ENCODE measurements around the gene USP6NL. TPM values are rescaled to one million over a fixed set of nuclear protein-coding genes. Genes with fewer than 3 reads are reported as not detected.

USP6NL gene
- polyA plus RNA-seq, 1 donor (not counting 4 experiments of a cell fraction or from before 2014, with no cell fraction given): 8.7 TPM

DNA sequence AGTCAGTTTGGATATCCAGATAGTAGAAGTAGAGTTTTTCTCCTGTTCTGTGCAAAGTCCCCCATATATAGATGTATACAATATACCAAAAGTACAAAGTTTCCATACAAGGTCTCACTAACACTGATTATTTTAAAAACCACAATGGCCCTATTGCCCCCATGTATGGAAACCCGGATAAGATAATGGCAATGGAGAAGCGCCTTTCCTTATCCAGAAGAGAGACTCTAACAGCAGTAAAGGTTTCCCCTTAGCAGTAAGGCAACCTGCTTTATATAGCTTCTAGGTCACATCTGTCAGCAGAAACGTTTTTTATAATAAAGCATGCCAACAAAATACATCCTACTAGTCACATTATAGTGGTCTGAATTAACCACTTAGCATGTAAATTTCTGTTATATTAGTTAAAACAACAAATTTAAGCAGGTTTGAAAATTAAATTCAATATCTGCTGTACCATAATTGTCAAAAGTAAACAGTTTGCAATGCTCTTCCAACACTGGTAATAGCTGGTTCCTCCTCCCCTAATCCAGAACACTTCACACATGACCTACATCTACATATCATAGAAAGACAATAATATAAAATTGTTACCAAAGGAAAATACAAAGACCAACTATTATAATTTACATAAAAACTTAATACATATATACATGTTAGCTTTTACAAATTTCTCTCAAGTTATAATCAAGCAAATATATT lies 22.4 kb downstream of the USP6NL start:
- Histone ChIP-seq H3K79me2 (ENCODE audit: control insufficient read depth, insufficient read depth, low read length) (peaks cover 37% of the 10 kb centered on the region), H3K4me1 (ENCODE audit: control insufficient read depth, extremely low read depth, insufficient read depth, low read length) (peaks cover 13% of the 10 kb centered on the region), H3K9me3 (ENCODE audit: control insufficient read depth, low read depth, low read length) (no peaks in the 10 kb centered on the region), H3K27me3 (ENCODE audit: control insufficient read depth, extremely low read depth, insufficient read depth, low read length) (no peaks in the 10 kb centered on the region), H3K4me2 (ENCODE audit: control insufficient read depth, extremely low read depth, insufficient read depth, low read depth, low read length) (no peak overlapping the region), H3K27ac (ENCODE audit: control insufficient read depth, insufficient read depth, low read length) (no peak overlapping the region), H3K9me1 (ENCODE audit: control insufficient read depth, extremely low read depth, insufficient read depth, low read length) (peaks cover 3% of the 10 kb centered on the region), H4K20me1 (ENCODE audit: control insufficient read depth, extremely low read depth, insufficient read depth, low read length) (no peaks in the 10 kb centered on the region), H2AFZ (ENCODE audit: control insufficient read depth, low read length) (no peak overlapping the region), H3K4me3 (ENCODE audit: control insufficient read depth in 2 of 3, extremely low read depth in 1 of 3, insufficient read depth in 2 of 3, low read depth in 1 of 3, low read length in 3 of 3) (no peak overlapping the region), H3K36me3 (ENCODE audit: control insufficient read depth in 2 of 2, extremely low read depth in 1 of 2, insufficient read depth in 2 of 2, low read length in 2 of 2) (no peaks in the 10 kb centered on the region), H3K9ac (ENCODE audit: control insufficient read depth, extremely low read depth, insufficient read depth, low read length) (no peak overlapping the region)
- DNase-seq (ENCODE audit: low read depth, low spot score): no peak
- no peak for FAIRE-seq
- TF ChIP-seq EZH2 (IDR thresholded peaks at IDR 0.05; ENCODE audit: low read length): no peak
- dilution Hi-C loops (cut with MboI; ENCODE audit: extremely low pct_ligation_motif_present, low sequenced_read_pairs): no loop called here

DNA sequence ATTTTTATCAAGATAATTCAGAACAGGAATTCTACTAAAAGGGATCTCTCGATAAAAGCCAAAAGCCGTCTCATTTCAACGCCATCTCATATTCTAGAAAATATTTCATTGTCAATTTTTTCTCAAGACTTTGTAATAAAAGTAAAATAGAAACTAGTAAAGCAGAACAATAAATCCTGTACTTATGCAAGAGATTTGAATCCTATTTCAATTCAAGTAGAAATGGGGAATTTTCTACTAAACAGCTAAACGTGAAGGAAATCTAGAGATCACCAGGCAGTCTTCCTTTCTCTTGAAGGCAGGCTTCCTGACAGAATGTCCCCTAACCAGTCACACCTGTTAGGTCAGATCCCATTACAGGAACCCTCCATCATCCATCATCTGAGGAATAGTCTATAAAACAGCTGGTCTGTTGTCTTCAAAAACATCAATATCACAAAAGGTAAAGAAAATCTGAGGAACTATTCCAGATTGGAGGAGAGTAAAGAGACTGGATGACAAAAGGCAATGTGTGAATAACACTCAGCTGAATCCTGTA lies 23.7 kb downstream of the USP6NL start:
- H3K79me2 ChIP-seq (ENCODE audit: control insufficient read depth, insufficient read depth, low read length): peaks cover 36% of the 10 kb centered on the region
- FAIRE-seq (no peak), DNase-seq (ENCODE audit: low read depth, low spot score) (no peak)
- H3K36me3 ChIP-seq (ENCODE audit: control insufficient read depth in 2 of 2, extremely low read depth in 1 of 2, insufficient read depth in 2 of 2, low read length in 2 of 2): no peaks in the 10 kb centered on the region
- H3K27ac ChIP-seq (ENCODE audit: control insufficient read depth, insufficient read depth, low read length): no peak overlapping the region
- no peaks in the 10 kb centered on the region for H3K9me3 ChIP-seq (ENCODE audit: control insufficient read depth, low read depth, low read length)
- peaks cover 13% of the 10 kb centered on the region for H3K4me1 ChIP-seq (ENCODE audit: control insufficient read depth, extremely low read depth, insufficient read depth, low read length)
- no peak overlapping the region for H3K4me3 ChIP-seq (ENCODE audit: control insufficient read depth in 2 of 3, extremely low read depth in 1 of 3, insufficient read depth in 2 of 3, low read depth in 1 of 3, low read length in 3 of 3)
- dilution Hi-C loops (cut with MboI; ENCODE audit: extremely low pct_ligation_motif_present, low sequenced_read_pairs): no loop called here
- no peak overlapping the region for H3K9ac ChIP-seq (ENCODE audit: control insufficient read depth, extremely low read depth, insufficient read depth, low read length)
- no peak overlapping the region for H2AFZ ChIP-seq (ENCODE audit: control insufficient read depth, low read length)
- H4K20me1 ChIP-seq (ENCODE audit: control insufficient read depth, extremely low read depth, insufficient read depth, low read length): no peaks in the 10 kb centered on the region
- no peaks in the 10 kb centered on the region for H3K9me1 ChIP-seq (ENCODE audit: control insufficient read depth, extremely low read depth, insufficient read depth, low read length)
- peak overlapping the region; percentile 45 for H3K4me2 ChIP-seq (ENCODE audit: control insufficient read depth, extremely low read depth, insufficient read depth, low read depth, low read length)
- H3K27me3 ChIP-seq (ENCODE audit: control insufficient read depth, extremely low read depth, insufficient read depth, low read length): no peaks in the 10 kb centered on the region
- no peak for TF ChIP-seq EZH2 (IDR thresholded peaks at IDR 0.05; ENCODE audit: low read length)
- TF ChIP-seq, protein P1, sequence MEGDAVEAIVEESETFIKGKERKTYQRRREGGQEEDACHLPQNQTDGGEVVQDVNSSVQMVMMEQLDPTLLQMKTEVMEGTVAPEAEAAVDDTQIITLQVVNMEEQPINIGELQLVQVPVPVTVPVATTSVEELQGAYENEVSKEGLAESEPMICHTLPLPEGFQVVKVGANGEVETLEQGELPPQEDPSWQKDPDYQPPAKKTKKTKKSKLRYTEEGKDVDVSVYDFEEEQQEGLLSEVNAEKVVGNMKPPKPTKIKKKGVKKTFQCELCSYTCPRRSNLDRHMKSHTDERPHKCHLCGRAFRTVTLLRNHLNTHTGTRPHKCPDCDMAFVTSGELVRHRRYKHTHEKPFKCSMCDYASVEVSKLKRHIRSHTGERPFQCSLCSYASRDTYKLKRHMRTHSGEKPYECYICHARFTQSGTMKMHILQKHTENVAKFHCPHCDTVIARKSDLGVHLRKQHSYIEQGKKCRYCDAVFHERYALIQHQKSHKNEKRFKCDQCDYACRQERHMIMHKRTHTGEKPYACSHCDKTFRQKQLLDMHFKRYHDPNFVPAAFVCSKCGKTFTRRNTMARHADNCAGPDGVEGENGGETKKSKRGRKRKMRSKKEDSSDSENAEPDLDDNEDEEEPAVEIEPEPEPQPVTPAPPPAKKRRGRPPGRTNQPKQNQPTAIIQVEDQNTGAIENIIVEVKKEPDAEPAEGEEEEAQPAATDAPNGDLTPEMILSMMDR (optimal IDR thresholded peaks at IDR 0.05 in 1 of 3, IDR thresholded peaks at IDR 0.05 in 1 of 3, conservative IDR thresholded peaks at IDR 0.05 in 1 of 3; ENCODE audit: extremely low read depth in 1 of 3, insufficient read depth in 2 of 3, low read length in 3 of 3): no peak
